ENCODE data around the gene HPCA.

HPCA gene

DNA sequence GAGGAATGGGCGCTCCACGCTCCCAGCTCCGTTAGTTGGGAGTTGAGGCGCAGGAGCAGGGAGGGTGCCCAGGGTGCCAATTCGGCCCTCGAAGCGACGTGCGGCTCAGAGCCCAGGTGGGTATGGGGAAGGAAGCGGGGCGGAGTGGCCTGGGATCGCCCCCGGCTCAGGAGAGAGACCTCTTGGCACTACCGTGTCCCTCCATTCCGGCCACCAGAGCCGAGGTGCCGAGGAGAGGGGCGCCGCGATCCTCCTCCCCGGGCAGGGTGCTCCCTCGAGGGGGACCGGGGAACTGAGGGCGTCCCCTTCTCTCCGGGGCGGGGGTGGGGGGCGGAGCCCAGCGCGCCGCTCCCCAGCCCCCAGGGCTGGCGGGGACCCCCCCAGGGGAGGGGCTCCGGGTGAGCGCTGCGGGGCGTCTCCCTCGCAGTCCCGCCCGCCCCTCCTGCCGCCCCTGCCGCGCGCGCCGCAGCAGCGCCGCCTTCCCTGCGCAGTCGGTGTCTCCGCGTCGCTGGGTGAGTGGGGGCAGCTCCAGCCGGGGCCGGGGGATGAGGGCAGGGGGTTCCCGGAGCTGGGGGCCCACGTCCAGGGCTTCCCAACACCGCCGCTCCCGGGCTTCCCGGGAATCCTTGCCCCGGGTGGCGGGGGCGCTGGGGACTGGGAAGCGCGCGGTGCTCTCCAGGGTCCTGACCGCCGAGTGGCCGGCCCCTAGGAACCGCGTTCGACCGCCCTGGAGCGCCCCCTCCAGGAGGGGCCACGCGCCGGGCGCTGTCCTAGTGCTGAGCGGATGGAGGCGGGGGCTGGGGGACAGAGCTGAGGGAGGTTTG, at the start of gene HPCA:
HPCA (plus strand) TSS at position 488 of the 824 bp plus-strand sequence. CDS start 2,408 bp downstream, outside the sequence.
- peak; percentile 35 for DNase-seq

DNA sequence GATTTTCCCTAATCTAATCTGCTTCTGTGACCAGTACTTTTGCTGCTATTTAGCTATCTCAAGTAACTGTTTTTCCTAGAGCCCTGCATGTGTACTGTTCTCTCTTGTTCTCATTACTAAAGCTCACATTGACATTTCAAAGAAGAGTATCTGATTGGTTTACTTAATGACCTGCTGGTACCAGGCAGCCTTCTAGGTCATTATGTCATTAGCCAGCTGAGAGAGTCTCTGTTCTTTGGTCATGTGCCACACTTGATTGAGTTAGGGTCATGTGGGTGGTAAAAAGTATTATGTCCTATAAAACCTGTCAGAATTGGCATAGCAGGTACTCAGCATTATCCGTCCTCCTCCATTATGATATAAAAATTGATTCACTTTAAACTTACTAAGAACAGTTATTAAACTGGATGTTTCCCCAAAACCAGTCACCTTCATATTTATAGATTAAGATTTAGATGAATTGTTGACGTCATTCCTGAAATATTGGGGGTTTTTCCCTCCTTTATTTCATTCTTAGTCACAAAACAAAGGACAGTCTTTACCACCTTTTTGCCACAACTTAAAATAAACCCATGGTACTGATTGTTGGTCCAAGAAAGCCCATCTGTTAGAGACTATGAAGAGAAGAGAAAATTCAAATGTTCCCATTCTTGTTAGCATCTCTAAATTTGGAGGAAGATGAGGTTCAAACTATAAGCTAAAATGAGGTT, 37.8 kb upstream of the HPCA start:
- no peak for DNase-seq

DNA sequence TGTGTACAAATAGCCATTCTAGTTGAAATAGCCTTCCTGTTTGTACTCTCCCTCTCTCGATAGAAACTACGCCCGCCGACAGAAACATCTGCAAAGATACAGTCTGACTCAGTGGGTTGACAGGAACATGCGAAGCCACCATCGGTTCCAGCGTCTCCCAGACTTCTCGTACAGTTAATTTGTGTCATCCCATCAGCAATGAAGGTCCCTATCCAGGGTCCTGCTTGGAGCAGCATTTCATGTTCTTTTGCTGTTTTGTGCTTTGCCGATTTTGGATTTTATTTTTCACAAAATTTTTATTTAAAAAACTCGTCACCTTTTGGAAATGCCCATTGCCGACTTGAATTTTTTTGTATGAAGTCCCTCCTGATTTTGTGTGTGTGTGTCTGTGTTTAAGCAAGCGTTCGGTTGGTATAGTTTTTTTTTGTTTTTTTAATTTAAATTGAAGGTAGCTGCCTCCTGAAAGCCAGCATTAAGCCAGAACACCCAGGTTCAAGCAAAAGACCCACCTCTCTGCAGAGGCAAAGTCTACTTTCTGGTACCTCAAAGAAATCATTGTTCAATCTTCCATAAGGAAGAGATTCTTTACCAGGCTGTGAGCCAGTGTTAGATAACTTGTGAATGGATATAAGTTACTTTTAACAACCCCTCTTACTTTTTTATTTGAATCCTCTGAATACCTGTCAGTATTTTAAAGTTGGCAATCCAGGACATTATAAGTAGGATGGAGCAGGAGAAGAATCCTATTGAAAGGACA, 30.3 kb upstream of the HPCA start:
- DNase-seq = no peak

DNA sequence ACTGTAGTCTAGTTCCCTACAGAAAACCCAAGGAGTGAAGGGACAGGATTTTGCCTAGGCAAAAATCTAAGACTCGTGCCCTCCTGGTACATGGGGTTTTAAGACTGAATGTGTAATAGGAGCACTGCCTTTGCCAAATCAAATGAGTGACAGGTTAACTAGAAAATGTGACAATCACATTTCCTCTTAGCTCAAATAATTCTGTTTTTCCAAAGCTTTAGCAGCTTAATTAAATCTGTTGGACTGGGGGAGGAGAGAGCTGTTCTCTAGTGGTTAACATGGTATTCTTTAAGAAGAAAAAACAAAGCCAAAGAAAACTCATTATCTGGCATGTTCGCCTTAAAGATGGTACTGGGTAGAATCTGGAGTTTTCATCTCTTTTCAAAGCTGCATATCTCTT, 28.2 kb upstream of the HPCA start:
- no peak for DNase-seq

DNA sequence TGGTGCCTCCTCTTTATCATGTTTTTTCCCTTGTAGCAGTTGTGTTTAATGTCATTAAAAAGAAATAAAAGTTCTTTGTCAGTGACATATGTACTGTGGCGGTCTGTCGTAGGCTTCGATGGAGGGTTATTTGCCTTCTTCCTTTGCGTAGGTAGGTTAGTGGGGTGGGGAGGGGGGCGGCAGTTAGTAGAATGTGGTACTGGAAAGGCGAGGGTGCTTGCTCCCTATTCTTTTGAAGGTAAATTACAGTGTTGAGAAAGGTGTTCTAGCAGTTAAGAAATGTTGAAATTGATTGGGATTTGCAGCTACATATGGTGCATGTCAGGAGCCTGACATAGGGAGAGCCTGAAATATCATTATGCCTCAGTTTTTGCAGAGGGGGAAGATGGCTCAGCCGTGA, 27.5 kb upstream of the HPCA start:
- no peak for DNase-seq

DNA sequence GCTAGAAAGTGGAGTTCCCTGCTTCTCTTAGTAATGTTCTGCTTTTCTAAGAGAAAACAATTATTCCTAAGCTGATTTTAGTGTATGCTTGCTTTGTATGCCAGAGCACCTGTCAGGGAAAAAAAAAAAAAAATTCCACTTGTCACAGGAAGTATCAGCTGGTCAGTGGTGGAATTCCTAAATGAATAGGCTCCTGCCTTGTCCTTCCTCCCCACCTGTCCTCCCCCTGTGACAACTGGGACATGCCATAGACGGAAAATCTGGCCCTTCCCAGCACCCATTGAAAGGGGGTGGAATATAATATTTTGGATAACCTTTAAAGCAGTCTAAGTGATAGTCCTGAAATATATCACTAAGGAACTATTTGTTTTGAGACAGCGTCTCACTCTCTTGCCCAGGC, 26.4 kb upstream of the HPCA start:
- no peak for DNase-seq

DNA sequence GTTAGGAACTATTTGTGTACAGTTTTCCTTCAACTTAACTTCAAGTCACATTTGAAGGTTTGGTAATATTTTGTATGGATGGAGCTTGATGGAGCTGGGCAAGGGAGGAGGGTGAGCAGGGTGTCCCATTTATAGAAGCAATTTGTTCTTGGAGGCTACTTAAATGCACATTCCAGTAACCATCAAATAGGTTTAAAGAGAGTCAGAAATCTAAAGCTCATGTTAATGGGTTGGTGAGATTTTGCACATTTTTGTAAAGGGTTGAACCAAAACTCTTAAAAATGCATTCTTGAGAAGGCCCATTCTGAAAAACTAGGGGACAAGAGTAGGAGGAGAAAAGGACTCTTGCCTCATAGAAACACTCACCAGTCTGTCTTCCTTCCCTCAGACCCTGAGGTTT, 25.7 kb upstream of the HPCA start:
- no peak for DNase-seq

DNA sequence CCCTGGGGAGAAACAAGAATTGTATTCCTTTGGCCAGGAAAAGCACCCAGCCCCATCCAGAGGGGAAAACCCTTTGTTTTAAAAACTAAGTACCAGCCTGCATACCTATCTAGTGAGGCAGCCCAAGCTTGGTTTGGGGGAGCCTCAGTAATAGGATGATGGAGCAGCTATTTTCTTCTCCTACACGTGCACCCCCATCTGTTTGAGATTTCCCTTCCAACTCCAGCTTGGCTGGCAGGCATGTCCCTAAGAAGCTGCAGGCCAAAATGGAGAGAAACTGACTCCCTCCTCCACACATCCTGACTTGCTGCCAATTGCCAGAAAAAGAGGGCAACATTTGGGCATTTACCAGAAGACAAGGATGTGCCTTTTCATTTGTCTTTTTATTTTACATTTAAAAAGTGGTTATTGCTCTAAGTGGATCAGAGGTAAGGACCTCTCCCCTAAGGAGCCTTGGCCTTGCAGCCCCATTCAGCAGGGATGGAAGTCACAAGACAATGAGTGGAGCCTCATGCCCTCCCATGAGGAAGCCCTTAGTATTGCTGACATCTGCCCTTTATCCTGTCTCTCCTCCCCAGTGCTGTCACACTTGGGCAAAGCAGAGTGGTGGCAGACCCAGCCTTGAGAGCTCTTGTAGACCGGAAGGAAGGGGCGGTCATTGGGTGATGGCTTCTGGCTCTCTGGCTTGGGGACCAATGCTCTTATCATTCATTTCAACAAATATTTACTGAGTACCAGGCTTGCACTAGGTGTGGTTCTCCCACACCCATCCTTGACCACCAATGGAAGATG, 24.2 kb upstream of the HPCA start:
- no peak for DNase-seq

DNA sequence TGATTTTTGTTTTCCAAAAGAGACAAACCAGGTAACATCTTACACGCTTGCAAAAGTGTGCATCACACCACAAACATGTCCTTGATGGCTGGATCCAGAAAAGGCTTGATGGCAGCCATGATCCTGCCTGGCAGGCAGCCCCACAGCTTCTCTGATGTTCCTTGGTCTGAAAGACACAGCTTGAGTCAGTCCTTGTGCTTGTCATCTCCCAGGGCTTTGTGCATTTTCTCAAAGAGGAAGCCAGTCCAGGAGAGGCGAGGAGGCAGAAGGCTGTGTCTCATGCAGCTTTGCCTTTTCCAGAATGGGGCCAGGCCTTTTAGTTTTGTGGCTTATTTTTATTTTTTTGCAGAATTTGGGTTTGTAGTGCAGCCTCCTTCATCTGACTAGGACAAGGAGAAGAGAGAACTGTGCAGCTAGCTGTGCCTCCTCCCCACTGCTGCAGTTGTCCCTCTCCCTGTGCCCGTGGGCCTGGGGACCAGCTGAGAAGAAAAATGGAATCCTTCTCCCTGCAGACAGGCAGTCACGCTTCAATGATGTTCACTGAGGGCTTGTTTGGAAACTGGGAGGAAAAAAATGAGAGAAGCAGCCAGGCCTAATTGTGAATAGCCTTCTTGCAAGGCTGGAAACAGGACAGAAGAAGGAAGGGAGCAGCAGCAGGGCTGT, 22.9 kb upstream of the HPCA start:
- DNase-seq = no peak

DNA sequence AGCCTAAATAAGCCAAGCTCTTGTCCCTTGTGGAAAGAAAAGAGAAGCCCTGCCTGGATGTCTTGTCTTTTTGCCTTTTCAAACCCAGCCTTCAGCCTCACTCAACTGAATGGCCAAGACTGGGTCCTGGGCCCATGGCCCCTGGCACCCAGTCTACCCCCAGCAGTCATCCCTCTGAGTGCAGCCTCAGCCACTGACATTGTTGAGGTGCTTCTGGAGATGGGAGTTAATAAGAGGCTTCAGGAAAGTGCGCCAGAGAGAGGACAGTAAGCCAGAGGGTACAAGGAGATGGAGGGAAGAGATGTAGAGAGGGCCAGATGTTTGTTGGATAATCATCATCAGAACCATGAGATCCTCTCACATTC, 22.4 kb upstream of the HPCA start:
- DNase-seq = no peak

DNA sequence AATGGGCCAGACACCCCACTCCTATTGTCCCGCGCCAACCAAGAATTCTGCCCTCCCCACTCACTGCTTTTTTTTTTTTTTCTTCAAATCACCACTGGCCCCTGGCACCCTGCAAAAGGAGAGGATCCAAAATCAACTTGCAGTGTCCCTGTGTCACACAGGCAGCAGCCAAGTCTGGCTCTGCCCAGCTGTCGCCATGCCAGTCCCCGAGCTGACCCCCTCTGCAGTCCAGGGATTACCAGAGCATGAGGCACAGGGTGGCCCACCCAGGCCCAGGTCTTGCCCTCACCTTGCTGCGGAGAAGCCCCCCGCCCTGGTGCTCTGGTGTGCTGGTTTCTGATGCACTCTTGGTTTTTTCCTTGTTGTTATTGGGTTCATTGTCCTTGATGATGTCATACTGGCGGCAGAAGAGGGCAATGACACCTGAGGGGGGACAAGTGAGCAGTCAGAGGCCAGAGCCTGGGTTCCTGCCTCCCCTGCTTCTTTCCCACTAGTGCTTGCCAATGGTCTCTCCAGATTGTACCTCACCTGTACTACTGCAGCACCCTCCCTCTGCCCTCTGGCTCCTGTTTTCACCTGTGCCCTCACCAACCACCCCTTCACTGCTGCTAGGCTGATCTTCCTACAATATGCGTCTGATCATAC, 21.8 kb upstream of the HPCA start:
- DNase-seq = no peak

DNA sequence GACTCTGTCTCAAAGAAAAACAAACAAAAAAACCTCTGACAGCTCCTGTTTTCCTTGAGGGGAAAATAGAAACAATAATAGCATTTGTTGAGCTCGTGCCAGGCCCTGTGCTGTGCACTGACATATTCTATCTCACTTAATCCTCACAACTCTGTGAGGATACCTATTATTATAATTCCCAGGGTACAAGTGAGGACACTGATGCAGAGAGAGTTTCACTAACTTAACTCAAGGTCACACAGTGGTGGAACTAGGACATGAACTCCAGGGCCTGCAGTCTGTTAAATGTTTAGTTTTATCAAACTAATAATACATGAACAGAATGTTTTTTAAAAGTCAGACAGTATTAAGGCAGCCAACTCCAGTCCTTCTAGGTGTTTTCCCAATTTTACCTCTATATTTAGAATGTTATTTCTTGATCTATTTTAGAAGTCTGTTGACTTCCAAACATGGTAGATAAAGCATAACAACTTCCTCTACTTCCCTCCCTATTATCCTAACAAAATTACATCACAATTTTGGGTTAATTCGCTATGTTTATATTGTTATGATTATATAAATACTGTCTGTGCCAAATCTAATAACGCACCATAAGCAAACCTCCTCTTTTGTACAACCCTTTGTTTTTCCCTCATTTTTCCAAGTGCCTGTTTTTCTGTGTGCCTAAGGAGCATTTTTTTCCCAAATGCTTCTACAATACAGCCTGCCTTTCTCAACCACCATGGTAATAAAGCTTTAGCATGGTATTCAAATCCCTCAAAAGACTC, 20.5 kb upstream of the HPCA start:
- no peak for DNase-seq

DNA sequence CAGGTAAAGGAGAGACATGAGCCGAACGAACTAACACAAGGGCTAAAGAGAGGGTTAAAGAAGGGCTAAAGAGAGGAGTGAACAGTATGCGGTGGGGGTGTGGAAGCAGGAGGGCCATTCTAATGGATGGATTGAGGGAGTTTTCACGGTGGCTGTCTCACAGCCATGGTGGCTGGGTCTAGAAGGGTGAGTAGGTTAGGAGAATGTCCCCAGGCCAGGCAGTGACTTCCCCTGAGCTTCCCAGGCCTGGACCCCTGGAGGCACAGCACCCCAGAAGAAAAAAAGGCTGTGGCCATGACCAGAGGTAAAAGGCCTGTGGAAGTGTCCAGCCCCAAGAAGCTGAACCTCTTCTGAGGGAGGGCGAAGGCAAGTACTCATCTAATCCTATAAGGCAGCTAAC, 19.1 kb upstream of the HPCA start:
- DNase-seq = no peak

DNA sequence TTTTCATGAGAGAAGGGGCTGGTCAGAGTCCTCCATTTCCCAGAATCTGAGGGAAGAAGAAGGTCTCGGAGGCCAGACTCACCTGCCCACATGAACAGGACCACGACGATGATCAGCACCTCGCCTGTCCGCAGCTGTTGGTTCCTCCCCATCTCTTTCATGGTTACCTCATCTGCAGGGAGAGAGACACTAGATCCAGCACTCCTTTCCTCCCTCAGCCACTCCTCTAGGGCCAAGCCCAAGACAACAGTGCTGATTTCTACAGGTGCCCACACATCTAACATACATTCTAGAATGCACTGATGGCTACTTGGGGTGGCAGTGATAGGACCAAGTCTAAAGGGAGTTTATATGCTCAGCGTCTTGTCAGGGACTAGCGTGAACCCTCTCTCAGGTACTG, 18.6 kb upstream of the HPCA start:
- no peak for DNase-seq

DNA sequence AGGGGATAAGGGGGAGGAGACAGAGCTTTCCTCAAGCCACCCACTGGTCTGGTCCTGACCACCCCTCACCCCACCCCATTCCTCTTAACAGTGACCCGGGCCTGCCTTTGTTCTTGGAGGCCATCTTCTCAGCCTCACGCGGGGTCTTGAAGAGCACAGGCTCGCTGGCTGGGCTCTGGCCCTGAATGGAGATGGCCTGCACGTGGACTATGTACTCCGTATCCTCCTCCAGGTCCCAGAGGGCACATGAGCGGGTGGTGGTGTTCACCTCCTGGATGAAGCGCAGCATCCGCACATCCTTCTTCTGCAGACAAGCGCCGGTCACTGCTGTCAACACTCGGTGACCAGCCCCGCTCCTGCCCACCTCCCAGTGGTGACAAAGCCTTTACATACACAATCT, 18.2 kb upstream of the HPCA start:
- DNase-seq = no peak

DNA sequence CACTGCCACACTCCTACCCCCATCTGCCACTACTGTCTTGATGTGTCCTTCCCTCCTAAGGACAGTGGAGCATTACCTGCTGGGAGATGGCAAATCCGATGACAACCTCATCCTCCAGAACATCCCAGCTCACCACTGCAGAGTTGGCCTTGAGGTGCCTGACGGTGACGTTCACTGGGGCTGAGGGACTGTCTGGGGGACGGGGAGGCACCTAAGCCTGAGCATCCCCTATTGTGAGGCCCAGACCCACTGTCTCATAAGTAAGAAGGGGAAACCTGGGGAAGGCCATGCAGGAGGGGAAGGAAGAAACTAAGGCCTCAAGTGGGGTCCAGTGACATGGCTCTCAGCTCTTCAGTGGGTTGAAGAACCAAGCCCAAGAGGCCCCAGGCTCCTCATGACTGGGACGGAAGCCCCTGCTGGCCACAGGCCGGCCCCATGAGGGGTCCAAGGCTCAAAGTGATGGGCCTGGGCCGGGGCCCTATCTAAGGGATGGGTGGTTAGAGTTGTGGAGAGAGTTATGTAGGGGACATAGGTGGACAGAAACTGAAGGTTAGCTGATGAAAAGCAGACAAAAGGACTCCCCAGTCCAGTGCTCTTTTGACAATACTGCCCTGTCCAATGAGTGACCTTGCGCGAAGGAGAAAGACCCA, 17.4 kb upstream of the HPCA start:
- no peak for DNase-seq

DNA sequence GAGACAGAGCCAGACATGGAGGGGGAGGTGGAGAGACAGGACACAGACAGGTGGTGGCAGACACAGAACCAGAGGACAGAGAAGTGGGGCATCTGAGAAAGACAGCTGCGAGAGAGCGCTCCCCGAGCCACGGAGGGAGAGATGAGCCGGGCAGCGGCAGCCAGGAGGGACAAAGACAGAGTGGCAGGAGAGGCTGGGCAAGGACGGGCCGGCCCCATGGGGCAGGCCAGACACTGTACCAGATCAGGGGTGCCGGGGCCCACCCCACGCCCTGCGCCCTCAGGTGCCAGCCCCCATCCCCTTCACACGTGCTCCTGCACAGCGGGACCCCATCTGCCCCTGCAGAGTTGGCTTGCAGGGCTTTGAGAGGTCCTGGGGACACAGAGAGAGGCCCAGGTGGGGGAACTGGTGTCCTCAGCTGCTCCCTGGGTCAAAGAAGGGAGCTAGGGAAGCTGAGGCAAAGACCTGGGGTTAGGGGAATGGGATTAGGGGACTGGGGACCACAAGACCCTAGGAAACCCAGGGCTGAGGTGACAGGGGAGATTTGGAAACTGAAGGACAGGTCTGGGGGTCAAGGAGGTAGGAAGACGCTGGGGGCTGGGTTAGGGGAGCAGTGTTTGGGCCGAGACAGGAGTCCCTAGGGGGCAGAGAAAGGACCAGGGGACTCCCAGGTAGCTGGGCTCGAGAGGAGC, 16.2 kb upstream of the HPCA start:
- DNase-seq = no peak

DNA sequence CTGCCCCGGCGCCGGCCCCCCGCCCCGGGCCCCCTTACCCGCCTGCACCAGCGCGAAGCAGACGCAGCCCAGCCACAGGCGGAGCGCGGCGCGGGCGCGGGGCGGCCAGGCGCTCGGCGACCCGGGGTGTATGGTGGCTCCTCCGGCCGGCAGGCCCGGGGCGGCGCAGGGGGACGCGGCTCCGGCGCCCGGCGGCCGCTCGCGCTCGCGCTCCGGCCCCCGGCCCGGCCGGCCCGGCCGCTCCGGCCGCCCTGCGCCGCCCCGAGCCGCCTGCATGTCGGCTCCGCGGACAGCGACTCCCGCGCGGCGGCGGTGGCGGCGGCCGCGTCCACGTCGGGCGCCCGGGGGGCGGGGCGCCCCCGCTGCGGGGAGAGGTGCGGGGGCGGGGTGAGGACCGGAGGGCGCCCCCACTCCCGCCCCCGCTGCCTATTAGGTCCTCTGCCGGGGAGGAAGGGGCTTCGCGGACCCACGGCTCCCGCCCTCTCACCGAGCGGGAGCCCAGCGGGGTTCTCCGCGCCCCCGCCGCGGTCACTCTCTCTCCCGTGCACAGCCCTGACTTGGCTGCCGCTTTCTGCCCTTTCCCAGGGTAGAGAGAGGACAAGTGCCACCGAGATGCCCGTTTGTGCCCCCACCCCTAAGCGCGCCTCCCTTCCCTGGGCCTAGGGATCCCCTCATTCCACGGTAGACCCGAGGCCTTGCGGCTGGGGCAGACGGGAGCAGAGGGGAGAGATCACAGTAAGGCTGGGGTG, 15.5 kb upstream of the HPCA start, which contains the start of gene FNDC5:
FNDC5 (minus strand) TSS at position 298 of the 749 bp plus-strand sequence.
- DNase-seq = no peak
